GM18868 (cell line): Measurements from ENCODE around the gene CRYZL1.
A peak's percentile ranks its signal among the peaks of the same experiment; 100 is the strongest.
"Not testable (repeated sequence)": the region's sequence is repeated elsewhere in the genome, so short reads cannot be mapped to it uniquely, and the experiment has no call there.

ENCODE experiments used
- ATAC-seq: cut with Tn5 transposase; IDR thresholded peaks from one replicate; pipeline ENCODE4 v1.9.1; 2021; ENCODE audit warnings: mild to moderate bottlenecking, moderate library complexity; ENCODE audit not compliant: unreplicated experiment

The CRYZL1 gene

DNA sequence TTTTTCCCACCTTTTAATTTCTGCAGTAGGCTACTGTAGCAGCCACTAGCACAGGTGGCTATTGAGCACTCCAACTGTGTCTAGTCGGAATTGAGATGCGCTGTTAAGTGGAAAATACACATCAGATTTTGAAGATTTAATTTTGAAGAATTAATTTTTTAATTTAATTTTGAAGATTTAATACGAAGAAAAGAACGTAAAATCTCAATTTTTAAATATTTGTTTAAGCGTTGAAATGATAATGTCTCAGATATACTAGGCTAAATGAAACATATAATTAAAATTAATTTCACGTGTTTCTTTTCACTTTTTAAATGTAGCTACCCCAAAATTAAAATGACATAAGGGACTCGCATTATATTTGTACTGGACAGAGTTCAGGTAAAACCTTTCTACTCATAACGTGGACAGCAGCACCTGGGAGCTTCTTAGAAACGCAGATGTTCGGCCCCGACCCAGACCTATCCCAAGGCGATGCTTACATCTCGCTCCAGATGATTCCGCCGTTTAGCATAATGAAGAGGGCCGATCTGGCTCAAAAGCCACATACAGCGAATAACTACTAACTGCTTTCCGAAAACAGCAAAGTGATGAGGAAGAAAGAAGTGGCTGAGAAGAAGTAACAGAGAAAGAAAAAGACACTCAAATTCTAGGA is 717 bp downstream of the CRYZL1 start:
- ATAC-seq = no peak

DNA sequence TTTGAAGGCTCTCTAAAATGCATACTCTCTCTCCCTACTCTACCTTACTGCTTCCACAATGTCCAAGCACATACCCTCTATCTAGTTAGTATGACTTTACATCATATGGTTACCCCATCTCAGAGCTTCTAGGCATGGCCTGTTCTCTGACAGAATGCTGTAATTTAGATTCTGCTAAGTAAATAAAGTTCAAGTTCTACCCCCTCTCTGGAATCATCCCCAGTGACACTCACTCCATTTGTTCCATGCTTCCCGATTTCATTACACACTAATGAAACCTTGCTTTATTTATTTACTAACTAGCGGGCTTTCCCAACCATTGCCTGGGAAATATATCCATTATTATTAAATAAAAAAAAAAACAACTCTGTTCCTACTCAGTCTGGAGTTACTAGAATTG is 7.3 kb downstream of the CRYZL1 start:
- no peak for ATAC-seq

DNA sequence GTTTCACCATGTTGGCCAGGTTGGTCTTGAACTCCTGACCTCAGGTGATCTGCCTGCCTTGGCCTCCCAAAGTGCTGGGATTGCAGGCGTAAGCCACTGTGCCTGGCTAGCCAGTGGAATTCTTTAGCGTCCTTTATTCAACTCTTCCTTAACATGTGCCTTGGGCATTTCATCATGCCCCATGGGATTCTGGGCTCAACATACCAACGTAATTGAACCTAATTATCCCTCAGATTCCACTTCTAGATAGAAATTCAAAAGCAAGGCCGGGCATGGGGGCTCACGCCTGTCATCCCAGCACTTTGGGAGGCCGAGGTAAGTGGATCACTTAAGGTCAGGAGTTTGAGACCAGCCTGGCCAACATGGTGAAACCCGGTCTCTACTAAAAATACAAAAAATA is 15.4 kb downstream of the CRYZL1 start:
- ATAC-seq = not testable (repeated sequence)

DNA sequence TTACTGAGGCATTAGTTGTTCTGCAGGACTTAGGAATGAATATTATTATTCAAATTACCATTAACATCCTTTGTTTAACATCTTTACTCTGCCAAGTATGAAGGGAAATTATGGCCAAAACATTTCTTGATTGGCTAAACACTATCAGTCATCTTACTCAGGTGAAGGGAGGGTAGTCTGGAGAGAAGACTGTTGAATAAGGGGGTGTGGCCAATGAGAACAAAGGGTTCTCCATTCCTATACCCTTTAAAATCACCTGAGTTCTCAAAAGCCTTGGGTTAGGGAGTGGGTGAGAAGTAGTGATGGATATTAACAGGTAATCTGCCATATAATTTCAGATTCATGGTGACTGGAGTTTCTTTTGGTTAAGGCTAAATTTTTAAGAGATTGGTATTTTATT is 19.3 kb downstream of the CRYZL1 start:
- no peak for ATAC-seq

DNA sequence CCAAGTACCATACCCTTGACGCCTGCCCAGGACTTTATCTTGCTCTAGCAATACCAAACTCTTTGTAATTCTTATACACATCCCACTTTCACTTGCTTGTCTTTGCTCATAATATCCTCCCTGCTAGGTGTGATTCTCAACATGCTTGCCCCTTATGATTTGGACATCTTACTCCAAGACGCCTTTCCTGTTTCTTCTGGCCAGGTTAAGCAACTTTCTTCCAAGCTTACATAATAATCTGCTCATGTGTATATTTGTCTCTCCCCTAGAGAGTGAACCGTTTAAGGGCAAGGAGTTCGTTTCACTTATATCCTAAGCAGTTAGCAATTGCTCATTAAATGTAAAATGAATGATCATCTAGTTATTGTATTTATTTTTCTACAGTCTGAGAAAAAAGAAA is 21.8 kb downstream of the CRYZL1 start:
- ATAC-seq = no peak

DNA sequence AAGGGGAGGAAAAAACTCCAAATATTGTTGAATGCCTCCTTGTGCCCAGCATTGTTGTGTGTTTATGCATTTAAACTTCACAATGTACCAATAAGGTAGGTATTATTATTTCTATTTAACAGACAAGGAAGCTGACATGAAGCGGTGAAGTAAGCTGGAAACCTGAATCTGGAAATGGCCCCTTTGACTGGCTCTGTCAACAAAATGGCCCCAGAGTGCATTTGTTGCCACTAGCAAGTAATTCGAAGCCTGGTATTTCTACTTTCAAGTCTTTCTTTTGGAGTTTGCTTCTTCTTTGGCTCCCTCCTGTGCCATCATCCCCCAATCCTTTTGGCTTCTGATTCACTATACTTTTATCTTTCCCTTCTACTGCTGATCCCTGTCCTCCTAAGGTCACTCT is 23.1 kb downstream of the CRYZL1 start:
- no peak for ATAC-seq

DNA sequence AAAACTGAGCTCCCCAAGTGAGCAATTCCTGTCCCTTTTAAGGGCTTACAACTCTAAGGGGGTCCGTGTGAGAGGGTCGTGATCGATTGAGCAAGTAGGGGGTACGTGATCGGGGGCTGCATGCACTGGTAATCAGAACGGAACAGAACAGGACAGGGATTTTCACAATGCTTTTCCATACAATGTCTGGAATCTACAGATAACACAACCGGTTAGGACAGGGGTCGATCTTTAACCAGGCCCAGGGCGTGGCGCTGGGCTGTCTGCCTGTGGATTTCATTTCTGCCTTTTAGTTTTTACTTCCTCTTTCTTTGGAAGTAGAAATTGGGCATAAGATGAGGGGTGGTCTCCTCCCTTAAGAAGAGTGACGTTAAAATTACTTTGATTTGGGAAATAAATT is 24.0 kb downstream of the CRYZL1 start:
- not testable (repeated sequence) for ATAC-seq

DNA sequence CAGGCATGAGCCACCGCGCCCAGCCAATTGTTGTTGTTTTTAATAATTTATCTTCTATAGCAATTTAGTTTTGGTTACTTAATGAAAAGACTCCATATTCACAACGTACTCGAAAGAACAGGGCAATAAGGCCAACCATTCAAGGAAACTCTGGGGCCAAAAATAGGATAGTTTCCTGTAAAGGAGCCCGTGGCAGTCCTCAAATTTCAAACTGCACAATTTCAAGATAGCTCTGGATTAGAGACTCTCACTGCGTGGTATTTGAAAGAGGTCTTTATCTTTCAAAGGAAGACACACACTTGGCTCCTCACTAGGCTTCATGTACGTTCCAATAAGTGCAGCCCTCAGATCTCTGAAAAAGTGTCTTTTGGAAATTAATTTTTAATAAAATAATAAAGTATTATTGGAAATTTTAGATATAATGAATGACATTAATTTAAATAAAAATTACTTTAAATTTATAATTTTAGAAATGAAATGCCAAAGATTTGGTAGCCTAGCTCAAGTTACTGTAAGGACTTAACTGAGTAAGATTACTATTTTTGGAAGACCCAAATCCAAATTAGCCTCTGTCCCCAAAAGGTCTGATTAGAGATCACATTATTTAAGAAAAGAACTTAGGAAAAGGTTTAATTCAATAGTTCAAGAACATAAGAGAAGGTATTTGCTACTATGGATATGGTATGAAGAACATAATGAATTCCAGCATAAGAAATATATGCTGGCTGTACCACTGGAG is 30.4 kb downstream of the CRYZL1 start:
- ATAC-seq = no peak

DNA sequence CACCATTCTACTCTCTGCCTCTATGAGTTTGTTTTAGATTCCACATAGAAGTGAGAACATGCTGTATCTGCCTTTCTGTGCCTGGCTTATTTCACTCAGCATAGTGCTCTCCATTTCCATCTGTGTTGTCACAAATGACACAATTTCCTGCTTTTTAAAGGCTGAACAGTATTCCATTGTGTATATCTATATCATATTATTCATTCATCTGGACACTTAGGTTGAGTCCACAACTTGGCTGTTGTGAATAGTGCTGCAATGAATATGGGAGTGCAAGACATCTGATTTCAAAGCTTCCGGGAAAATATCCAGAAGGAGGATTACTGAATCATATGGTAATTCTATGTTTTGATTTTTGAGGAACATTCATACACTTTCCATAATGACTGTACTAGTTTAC is 33.0 kb downstream of the CRYZL1 start:
- ATAC-seq = no peak

DNA sequence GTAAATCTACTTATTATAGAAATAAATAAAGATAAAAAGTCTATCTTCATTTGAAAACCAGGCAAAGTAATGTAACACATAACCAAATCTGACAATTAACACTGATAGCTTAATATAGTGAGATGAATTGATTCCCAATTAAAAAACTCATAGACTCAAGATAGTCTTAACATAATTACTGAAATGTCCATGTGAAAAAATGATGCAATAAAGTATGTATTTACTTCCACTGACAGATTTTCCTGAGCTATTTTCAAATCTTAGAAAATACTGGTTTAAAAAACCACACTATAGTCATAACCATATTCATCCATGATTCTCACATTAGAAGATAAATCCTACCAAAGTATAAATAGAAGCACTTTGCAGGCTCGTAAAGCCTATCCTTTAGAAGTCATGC is 43.5 kb downstream of the CRYZL1 start:
- no peak for ATAC-seq

DNA sequence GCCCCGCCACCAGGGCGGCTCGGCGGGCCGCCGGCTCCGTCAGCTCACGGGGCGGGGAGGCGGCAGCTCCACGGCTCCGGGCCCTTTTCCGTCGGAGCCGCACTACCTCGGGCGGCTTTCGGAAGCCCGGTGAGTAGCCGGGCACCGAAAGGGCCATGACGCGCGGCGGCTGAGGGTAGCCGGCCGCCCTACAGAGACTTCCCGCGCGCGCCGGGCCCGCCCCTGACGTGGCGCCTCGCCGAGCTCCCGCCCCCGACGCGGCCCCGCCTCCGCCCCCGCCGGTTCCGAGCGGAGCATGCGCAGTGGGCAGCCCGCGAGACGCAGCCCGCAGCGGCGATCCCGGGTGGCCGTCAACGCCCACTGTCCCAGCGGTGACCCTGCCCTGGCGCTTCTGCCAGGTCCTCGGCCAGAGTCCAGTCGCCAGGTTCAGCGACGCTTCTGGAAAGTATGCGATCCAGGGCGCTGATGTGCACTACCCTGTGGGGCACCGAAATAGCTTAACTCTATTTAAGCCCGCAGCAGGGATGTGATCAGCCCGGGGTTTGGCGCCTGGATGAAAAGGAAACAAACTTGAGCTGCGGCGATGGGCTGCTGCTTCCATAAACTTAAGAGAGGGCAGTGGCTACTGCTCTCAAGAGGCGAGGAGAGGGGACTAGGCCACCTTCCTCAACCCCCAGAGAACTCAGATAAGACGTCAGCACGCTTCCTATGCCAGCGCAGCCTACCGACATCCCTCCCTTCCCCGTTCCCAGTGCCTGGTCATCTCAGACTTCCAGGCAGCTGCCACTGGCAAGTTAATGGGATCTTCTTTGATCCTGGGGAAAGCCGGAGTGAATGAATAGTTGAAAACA is 52.8 kb downstream of the CRYZL1 start, which contains the start of gene DONSON:
DONSON (minus strand) TSS at position 200 of the 851 bp plus-strand sequence; CDS start at position 157, 43 bp downstream.
- peak; percentile 89 for ATAC-seq

DNA sequence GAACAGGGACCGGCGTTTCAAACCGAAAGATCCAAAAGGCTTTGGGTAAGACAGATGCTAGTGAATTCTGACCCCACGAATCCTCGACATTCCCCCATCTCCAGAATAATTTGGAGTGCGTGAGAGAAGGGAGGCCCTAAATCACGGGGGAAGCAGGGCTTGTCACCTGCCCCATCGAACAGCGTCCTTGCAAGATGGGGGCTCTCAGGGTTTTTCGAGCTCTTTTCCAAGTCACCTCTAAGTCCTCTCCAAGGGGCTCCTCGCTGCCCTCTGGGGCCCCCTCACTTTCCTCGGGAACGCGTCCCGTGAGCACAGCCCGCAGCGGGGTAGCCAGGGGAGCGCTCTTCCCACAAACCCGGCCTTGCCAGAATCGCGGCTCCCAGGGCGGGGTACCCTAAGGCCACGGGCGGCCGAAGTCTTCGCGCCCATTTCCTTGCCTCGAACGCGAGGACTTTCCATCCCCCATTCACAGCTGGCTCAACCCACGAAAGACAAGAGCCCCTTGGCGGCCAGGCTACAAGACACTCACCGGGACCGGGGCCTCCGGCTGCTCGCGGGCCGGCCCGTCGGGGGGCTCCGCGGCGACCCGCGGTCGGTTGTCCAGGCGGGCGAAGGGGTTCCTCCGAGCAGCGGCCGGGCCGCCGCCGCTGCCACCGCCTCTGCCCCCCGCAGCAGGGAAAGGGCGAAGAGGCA is 53.6 kb downstream of the CRYZL1 start:
- no peak for ATAC-seq

DNA sequence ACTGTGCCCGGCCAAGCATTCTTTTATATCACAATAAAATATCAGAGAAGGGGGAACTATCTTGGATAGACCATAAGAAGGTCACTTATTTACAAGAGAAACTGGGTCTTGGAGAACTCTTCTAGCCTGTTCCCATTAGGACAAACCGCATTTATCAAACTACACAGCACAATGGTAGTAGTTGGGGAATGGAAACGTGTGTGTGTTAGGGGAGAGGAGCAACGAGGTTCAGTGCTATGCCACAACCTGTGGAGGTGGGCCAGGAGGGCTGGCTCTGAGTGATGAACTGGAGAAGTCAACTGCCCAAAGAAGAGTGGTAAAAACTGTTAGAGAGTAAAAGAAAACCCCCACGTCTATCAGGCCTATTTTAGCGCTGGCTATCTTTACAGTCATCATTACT is 54.6 kb downstream of the CRYZL1 start:
- no peak for ATAC-seq

DNA sequence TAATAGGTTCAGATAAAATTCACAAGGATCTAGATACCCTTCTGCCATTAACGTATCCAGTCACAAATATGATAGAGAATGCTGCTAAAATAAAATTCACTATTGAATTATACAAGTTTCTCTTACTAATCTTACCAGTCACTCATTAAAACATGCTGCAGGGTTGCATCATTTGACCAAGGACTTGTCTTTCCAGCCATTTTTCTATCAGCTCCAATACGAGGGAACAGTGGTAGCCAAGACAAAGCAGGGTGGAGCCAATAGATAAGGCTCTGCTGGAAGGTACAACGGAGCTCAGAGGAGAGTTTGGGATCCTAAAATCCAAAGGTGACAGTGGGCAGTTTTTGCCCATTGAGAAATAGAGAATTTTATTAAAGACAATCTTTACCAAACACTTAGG is 57.1 kb downstream of the CRYZL1 start:
- ATAC-seq = no peak

DNA sequence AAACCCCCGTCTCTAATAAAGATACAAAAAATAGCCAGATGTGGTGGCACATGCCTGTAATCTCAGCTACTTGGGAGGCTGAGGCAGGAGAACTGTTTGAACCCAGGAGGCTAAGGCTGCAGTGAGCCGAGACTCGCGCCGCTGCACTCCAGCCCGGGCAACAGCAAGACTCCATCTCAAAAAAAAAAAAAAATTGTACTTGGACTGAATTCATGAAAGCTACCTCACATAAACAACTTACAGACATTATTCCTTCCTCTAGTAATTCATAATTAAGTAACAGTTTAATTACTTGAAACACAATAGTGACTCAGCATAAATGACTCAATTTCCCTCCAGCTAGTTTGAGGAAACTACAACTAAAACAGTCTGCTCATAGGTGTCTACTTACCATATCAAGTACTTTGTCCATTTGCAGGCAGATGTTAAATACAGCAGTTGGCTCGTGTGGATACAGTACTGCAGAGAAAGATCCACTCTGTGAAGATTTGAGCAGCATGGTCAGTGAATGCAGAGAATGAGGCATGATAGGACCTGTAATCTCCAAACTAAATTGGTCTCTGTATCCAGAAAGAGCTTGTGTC is 62.5 kb downstream of the CRYZL1 start:
- ATAC-seq = no peak

DNA sequence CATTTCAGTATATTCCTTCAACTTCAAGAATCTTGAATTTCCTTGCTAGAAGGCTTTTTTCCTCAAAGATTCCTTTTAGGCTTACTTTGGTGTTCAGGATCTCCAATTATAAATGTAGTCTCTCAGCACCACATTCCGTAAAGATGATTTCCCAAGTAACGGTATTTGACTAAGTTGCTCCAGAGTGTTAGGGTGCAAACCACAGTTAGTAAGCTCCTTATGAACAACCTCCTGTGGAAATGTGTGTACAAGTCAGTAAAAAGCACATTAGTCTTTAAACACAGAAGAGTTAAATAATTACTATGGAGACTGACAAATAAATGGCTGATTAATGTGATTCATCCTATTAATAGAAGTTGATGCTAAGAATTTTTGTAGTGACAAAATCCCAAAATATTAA is 63.3 kb downstream of the CRYZL1 start:
- no peak for ATAC-seq

DNA sequence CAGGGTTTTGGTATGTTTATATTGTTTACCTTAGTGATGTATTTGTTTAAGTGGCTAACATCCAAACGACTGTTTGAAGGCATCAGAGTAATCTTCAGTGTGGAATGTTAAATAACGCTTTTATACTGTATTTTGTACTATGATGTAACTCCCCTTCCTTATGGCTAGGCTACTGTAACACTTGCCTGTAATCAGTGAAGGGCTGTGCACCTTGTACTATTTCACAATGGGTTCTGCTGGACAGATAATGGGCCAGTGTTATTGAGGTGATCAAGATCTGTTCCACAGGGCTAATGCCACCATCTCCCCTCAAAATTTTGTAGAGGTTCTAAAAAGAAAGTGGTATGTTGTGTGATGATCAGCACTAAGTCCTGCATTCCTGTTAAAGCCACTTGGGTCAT is 64.8 kb downstream of the CRYZL1 start:
- ATAC-seq = not testable (repeated sequence)

DNA sequence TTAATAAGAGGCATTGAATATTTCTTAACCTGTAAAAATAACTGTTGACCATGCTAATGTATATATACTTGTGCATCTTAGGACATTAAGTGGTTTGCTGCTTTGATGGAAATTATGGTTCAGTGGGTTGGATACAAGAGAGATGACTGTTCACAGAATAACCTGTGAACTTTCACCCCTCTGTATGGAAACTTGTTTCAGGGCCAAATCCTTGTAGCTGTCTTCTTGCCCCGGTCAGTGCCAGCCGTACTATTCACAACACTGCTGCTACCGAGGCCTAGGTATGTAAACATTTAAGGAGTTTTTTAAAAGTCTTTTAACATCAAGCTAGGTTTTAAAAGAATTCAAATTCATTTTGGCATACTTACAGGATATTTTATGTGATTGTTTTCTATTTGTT is 69.2 kb downstream of the CRYZL1 start:
- ATAC-seq = no peak

DNA sequence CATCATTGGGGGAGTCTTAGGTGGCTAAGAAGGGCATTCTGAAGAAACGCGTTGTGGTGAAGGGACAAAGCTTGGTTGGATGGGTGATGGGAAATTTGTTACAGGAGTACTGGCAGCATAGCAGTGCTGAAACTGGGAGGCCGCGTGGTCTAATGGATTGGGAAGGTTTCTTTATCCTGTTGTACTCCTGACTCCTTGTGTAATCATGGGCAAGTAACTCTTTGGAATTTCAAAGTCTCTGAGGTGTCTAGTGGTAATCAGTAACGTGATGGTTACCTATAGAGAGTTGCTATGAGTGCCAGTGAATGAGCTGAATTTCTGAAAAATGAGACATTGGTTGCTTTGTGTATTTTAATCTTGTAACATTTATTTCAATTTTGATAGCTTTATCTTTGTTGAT is 71.5 kb downstream of the CRYZL1 start:
- ATAC-seq = no peak

DNA sequence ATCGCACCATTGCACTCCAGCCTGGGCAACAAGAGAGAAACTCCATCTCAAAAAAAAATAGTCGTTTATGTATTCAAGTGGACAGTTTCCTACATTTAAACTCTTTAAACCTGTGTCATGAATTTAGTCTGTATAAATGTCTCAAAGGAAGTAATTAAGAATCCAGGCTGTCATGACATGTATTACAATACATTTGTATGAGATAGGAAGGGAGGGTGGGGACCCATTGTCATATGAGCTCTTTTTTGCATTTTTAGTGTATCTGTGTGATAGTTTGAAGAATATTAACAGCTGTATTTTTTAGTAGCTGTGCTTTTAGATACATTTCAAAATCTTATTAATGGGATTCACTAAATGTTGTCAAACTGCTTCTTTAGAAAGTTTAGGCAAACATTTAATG is 73.1 kb downstream of the CRYZL1 start:
- ATAC-seq = no peak

DNA sequence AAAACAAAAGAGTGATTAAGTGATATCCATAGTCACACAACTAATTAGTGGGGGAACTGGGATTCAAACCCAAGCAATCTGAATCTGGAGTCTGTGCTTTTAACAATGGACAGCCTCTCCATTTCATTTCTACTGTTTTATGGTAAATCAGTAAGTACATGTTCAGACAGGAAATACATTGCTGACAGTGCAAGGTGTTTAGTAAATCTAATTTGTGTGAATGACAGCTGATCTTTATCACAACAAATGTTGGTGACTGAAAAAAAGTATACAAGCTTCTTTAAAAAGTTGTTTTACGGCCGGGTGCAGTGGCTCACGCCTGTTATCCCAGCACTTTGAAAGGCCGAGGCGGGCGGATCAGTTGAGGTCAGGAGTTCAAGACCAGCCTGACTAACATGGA is 73.6 kb downstream of the CRYZL1 start:
- ATAC-seq = no peak
